ENCODE data around the gene ADAMTS4. TPM values are rescaled to one million over a fixed set of nuclear protein-coding genes. Genes with fewer than 3 reads are reported as not detected.

Gene ADAMTS4
- total and polyA plus RNA-seq, 9 of the 15 experiments (the other 6 are each of a cell fraction or from before 2014, with no cell fraction given), result 0.07 to 3.7 (median 0.41) TPM

- TF ChIP-seq ZNF280B (CRISPR knock-in tag; IDR thresholded peaks at IDR 0.05) (no peak), NEUROD1 (IDR thresholded peaks at IDR 0.05; ENCODE audit: borderline replicate concordance, low read depth, low read length, partially characterized antibody) (no peak), NCOA4 (IDR thresholded peaks at IDR 0.05; ENCODE audit: partially characterized antibody) (no peak), ESRRA (IDR thresholded peaks at IDR 0.05; ENCODE audit: borderline replicate concordance, low read depth) (no peak)
These were observed 15.5 kb upstream of the ADAMTS4 start (continued) for GRCh38 chr1:161214369-161214768.

- Histone ChIP-seq H3K9me1 (ENCODE audit: control insufficient read depth, insufficient read depth, low read length) (peaks cover 3% of the 10 kb centered on the region), H3K9ac (ENCODE audit: insufficient read depth in 1 of 2, low read depth in 2 of 2, low read length in 2 of 2) (0 out of 4 replicates have a peak overlapping the region, but pooled peaks of 1 of the 2 experiments have one; percentile 10), H3K79me2 (ENCODE audit: control insufficient read depth, insufficient read depth, low read length) (no peaks in the 10 kb centered on the region), H3K4me2 (ENCODE audit: insufficient read depth, low read length) (no peak overlapping the region), H2AFZ (ENCODE audit: low read depth, low read length) (no peak overlapping the region), H4K20me1 (replicated peaks; ENCODE audit: control insufficient read depth, insufficient read depth, low read length) (0 out of 2 replicates have a peak, but pooled peaks cover 8% of the 10 kb centered on the region), H3K9me3 (replicated peaks; ENCODE audit: control insufficient read depth, insufficient read depth, low read depth, low read length) (no peaks in the 10 kb centered on the region), H3K36me3 (ENCODE audit: control insufficient read depth, insufficient read depth, low read length) (peaks cover 90% of the 10 kb centered on the region), H3K4me3 (no peak overlapping the region), H3K27ac (ENCODE audit: extremely low read depth, low read depth, low read length) (no peak overlapping the region), H3K4me1 (replicated peaks in 1 of 2; ENCODE audit: control insufficient read depth in 2 of 2, insufficient read depth in 2 of 2, low read length in 2 of 2) (peaks cover 3 to 4% of the 10 kb centered on the region in 2 experiments; a peak in 1 of 5 replicates), H3K27me3 (ENCODE audit: control insufficient read depth in 2 of 2, insufficient read depth in 2 of 2, low read length in 2 of 2) (no peaks in the 10 kb centered on the region)
- no TSS peak for BruUV-seq (replicated peaks)
- WGBS (ENCODE audit: insufficient coverage, low coverage, missing lambda C conversion rate), result 24% methylated on average over 11 of the region's 11 CpGs
- in situ Hi-C loops (cut with MboI), result no loop called here
- DNase-seq (ENCODE audit: extremely low read depth in 1 of 4, low spot score in 3 of 4) (peak; percentile 86 to 89 (median 86)), ATAC-seq (peak; percentile 99), FAIRE-seq (peak; percentile 92)
- intact Hi-C loops (cut with micrococcal nuclease), result loop anchor here (1.0 kb wide), 2 partner anchors 15 to 18 kb away; no protein-coding TSS in a partner anchor
- ChIA-PET POLR2A (interaction anchor here (0.6 to 1.6 kb wide), 3 partner anchors 10 to 380 kb away, joined by 3 to 6 read pairs (median 3); no protein-coding TSS in a partner anchor), CTCF (ENCODE audit: low intra/inter-chr PET ratio) (interaction anchor here (0.6 to 2.6 kb wide), 7 partner anchors 15 to 828 kb away, joined by 3 to 10 read pairs (median 3); no protein-coding TSS in a partner anchor)
- TF ChIP-seq KDM1A (IDR thresholded peaks at IDR 0.05), result peak in 1 of 2 experiments; percentile 30; a peak in 1 of 4 replicates
- no peak for TF ChIP-seq NFE2 (IDR thresholded peaks at IDR 0.05; ENCODE audit: low read depth)
- TF ChIP-seq HDAC1 (IDR thresholded peaks at IDR 0.05), result no peak
- TF ChIP-seq DEAF1 (CRISPR knock-in tag; IDR thresholded peaks at IDR 0.05), result peak; percentile 85
- TF ChIP-seq GMEB1 (CRISPR knock-in tag; IDR thresholded peaks at IDR 0.05), result no peak
- peak; percentile 77 for TF ChIP-seq STAG1 (CRISPR knock-in tag; IDR thresholded peaks at IDR 0.05; ENCODE audit: borderline replicate concordance)
- TF ChIP-seq GABPA (tag; conservative IDR thresholded peaks at IDR 0.05; ENCODE audit: low read depth), result 0 out of 2 replicates have a peak, but pooled peaks have one; percentile 41
- no peak for TF ChIP-seq ZNF224 (CRISPR knock-in tag; IDR thresholded peaks at IDR 0.05)
These were observed 11.0 kb upstream of the ADAMTS4 start for GRCh38 chr1:161209790-161210409.
